SK-N-SH (cell line): ENCODE data around the gene CNTFR.

Experiments
- CTCF ChIP-seq: fragments of 200-600 bp; sonication (generic); IDR thresholded peaks from 2 replicates; pipeline ENCODE4 v1.6.1; 2017; ENCODE audit warnings: antibody characterized with exemption, mild to moderate bottlenecking, moderate library complexity
- EP300 ChIP-seq, 2 experiments: IDR thresholded peaks; 2 replicates each; pipeline versions ENCODE4 v1.4.0 to v1.6.1; 2012; ENCODE audit warnings: borderline replicate concordance in 1 of 2, low read depth in 1 of 2, low read length in 1 of 2
- FOSL2 ChIP-seq: IDR thresholded peaks from 2 replicates; pipeline ENCODE4 v1.4.0; 2012; ENCODE audit warnings: low read depth, mild to moderate bottlenecking, moderate library complexity, borderline replicate concordance
- FOXJ3 ChIP-seq: sonication (generic); formaldehyde crosslinking; IDR thresholded peaks from 2 replicates; pipeline ENCODE4 v1.5.1; 2020; ENCODE audit warnings: mild to moderate bottlenecking, missing genetic modification reagents
- MAX ChIP-seq: IDR thresholded peaks from 2 replicates; pipeline ENCODE4 v1.4.0; 2012; ENCODE audit warnings: low read depth
- PBX3 ChIP-seq: IDR thresholded peaks from 2 replicates; pipeline ENCODE4; 2012
- POLR2AphosphoS5 ChIP-seq: IDR thresholded peaks from 2 replicates; pipeline ENCODE4 v1.6.1; 2012; ENCODE audit warnings: low read depth, low read length
- SMC3 ChIP-seq: IDR thresholded peaks from 2 replicates; pipeline ENCODE4 v1.6.1; 2012; ENCODE audit warnings: low read depth, low read length, improper control_type of control experiment

GRCh38 chr9:34575862-34576596, 13.5 kb downstream of the CNTFR start:
- TF ChIP-seq FOXJ3 (no peak), CTCF (no peak), PBX3 (no peak), POLR2AphosphoS5 (no peak), MAX (no peak), SMC3 (no peak), EP300 (IDR thresholded peaks at IDR 0.05; ENCODE audit: borderline replicate concordance in 1 of 2, low read depth in 1 of 2, low read length in 1 of 2) (no peak), FOSL2 (no peak)
